Fibroblast of lung (primary cell): ENCODE data around the gene SELENOP. TPM values are rescaled to one million over a fixed set of nuclear protein-coding genes. Genes with fewer than 3 reads are reported as not detected.

Source experiments
- DNase-seq, 2 donors: peaks; one replicate each; pipeline versions ENCODE4 v3.0.0 to v3.0.0-alpha.2; 2010; ENCODE audit warnings: low read depth in 2 of 2
- H2AFZ ChIP-seq: 2 replicates; pipeline ENCODE4 v1.5.1; 2012; ENCODE audit warnings: low read length, control low read depth, inconsistent platforms
- H3K27ac ChIP-seq: 2 replicates; pipeline ENCODE4 v1.5.1; 2011; ENCODE audit warnings: low read length, control low read depth; ENCODE audit not compliant: insufficient read depth
- H3K27me3 ChIP-seq: 2 replicates; pipeline ENCODE4 v1.5.1; 2011; ENCODE audit warnings: mild to moderate bottlenecking, low read length; ENCODE audit not compliant: control insufficient read depth, insufficient read depth
- H3K36me3 ChIP-seq: 2 replicates; pipeline ENCODE4 v1.5.1; 2011; ENCODE audit warnings: low read length; ENCODE audit not compliant: control insufficient read depth, insufficient read depth
- H3K4me1 ChIP-seq: 2 replicates; pipeline ENCODE4 v1.5.1; 2011; ENCODE audit warnings: low read length; ENCODE audit not compliant: control insufficient read depth, insufficient read depth; ENCODE audit errors: extremely low read depth
- H3K4me2 ChIP-seq: 2 replicates; pipeline ENCODE4 v1.5.1; 2011; ENCODE audit warnings: low read length, control low read depth; ENCODE audit not compliant: insufficient read depth; ENCODE audit errors: extremely low read depth
- H3K4me3 ChIP-seq, 4 experiments: fragments of 200-600 bp in 1 of 4; sonication (generic) in 1 of 4; replicated peaks in 1 of 4; 2 replicates each; pipeline ENCODE4 v1.5.1; 2011 to 2016; ENCODE audit warnings: low read length in 4 of 4, low read depth in 3 of 4, mild to moderate bottlenecking in 3 of 4, control low read depth in 2 of 4, inconsistent platforms in 1 of 4, mixed read lengths in 1 of 4; ENCODE audit not compliant: insufficient read depth in 1 of 4; ENCODE audit errors: control extremely low read depth in 1 of 4
- H3K79me2 ChIP-seq: 2 replicates; pipeline ENCODE4 v1.5.1; 2012; ENCODE audit warnings: mild to moderate bottlenecking, low read length, inconsistent platforms; ENCODE audit not compliant: control insufficient read depth, insufficient read depth
- H3K9ac ChIP-seq: 2 replicates; pipeline ENCODE4 v1.5.1; 2011; ENCODE audit warnings: mild to moderate bottlenecking, low read length, control low read depth; ENCODE audit not compliant: insufficient read depth
- H3K9me3 ChIP-seq: 2 replicates; pipeline ENCODE4 v1.5.1; 2012; ENCODE audit warnings: low read depth, low read length; ENCODE audit not compliant: control insufficient read depth, insufficient read depth
- H4K20me1 ChIP-seq: 2 replicates; pipeline ENCODE4 v1.5.1; 2011; ENCODE audit warnings: low read length; ENCODE audit not compliant: control insufficient read depth, insufficient read depth; ENCODE audit errors: extremely low read depth
- EZH2 ChIP-seq: IDR thresholded peaks from 2 replicates; pipeline ENCODE4 v1.5.1; 2012; ENCODE audit warnings: low read length, control low read depth, mild to moderate bottlenecking; ENCODE audit errors: missing control alignments
- polyA plus RNA-seq, 2 donors: library from polyadenylated mRNA; depleted of rRNA in 1 of 2; stranded (reverse) in 1 of 2; unstranded in 1 of 2; fragments of >200 nt; gene quantifications; 2 replicates each; pipeline ENCODE4 v1.2.1, GENCODE V29; 2011 to 2012; ENCODE audit warnings: missing spikeins in 1 of 2
- total RNA-seq: library from RNA; depleted of rRNA; stranded (reverse); fragments of >200 nt; gene quantifications from 2 replicates; pipeline ENCODE4 v1.2.1, GENCODE V29; 2014
- TF ChIP-seq, protein P1 (sequence below), 2 donors: IDR thresholded peaks in 1 of 2; conservative IDR thresholded peaks in 1 of 2; 1 replicate in 1 of 2; 2 replicates in 1 of 2; pipeline ENCODE4 v1.5.1; 2011 to 2012; ENCODE audit warnings: low read length in 2 of 2, control low read depth in 1 of 2, inconsistent platforms in 1 of 2, low read depth in 1 of 2, mild to moderate bottlenecking in 1 of 2

Gene SELENOP
- total and polyA plus RNA-seq, 2 donors (not counting 1 experiment from before 2014, with no cell fraction given): 75.2 to 677 TPM

DNA sequence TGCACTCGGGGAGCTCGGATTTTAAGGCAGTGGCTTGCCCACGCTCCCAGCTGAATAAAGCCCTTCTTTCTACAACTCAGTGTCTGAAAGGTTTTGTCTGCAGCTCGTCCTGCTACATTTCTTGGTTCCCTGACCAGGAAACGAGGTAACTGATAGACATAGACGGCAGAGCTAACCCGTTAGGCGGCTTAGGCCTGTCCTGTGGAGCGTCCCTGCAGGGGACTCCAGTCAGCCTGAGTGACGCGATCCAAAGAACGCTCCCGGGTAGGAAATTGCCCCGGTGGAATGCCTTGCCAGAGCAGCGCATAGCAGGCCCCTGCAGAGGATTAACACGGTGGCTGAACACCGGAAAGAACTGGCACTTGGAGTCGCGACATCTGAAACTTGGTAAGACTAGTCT is 1.8 kb upstream of the SELENOP start:
- H3K9ac ChIP-seq: no peak overlapping the region
- H4K20me1 ChIP-seq: no peaks in the 10 kb centered on the region
- no peak overlapping the region for H3K4me2 ChIP-seq
- no peaks in the 10 kb centered on the region for H3K27me3 ChIP-seq
- no peak overlapping the region for H3K4me3 ChIP-seq
- no peaks in the 10 kb centered on the region for H3K79me2 ChIP-seq
- H3K9me3 ChIP-seq: no peaks in the 10 kb centered on the region
- no peak overlapping the region for H3K27ac ChIP-seq
- TF ChIP-seq EZH2: no peak
- TF ChIP-seq, protein P1, sequence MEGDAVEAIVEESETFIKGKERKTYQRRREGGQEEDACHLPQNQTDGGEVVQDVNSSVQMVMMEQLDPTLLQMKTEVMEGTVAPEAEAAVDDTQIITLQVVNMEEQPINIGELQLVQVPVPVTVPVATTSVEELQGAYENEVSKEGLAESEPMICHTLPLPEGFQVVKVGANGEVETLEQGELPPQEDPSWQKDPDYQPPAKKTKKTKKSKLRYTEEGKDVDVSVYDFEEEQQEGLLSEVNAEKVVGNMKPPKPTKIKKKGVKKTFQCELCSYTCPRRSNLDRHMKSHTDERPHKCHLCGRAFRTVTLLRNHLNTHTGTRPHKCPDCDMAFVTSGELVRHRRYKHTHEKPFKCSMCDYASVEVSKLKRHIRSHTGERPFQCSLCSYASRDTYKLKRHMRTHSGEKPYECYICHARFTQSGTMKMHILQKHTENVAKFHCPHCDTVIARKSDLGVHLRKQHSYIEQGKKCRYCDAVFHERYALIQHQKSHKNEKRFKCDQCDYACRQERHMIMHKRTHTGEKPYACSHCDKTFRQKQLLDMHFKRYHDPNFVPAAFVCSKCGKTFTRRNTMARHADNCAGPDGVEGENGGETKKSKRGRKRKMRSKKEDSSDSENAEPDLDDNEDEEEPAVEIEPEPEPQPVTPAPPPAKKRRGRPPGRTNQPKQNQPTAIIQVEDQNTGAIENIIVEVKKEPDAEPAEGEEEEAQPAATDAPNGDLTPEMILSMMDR (conservative IDR thresholded peaks at IDR 0.05 in 1 of 2, IDR thresholded peaks at IDR 0.05 in 1 of 2; ENCODE audit: low read depth in 1 of 2, low read length in 2 of 2): no peak
- DNase-seq: no peak
- H3K36me3 ChIP-seq: no peaks in the 10 kb centered on the region
- H3K4me1 ChIP-seq: no peaks in the 10 kb centered on the region
- no peak overlapping the region for H2AFZ ChIP-seq

DNA sequence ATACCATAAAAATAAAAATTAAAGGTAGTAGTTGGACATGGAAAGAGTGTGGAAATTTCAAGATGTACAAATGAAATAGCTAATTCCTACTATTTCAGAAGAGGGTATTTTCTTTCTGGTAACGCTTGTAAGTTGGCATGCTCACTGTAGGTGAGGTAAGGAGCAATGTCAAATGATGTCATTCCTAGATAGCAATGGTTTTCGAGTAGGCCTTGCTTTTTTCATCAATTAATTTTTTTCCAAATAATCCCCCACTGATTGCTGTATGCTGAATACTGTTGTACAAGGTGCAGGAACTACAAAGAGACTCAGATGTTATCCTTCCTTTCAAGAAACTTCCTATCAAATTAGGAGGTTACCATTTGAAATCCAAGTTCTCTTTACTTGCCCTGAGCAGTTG is 928 bp upstream of the SELENOP start:
- Histone ChIP-seq H3K4me3 (no peak overlapping the region), H3K9ac (no peak overlapping the region), H4K20me1 (no peaks in the 10 kb centered on the region), H3K4me2 (no peak overlapping the region), H3K27ac (no peak overlapping the region), H3K36me3 (no peaks in the 10 kb centered on the region), H2AFZ (no peak overlapping the region), H3K27me3 (no peaks in the 10 kb centered on the region), H3K4me1 (no peaks in the 10 kb centered on the region), H3K9me3 (no peaks in the 10 kb centered on the region), H3K79me2 (no peaks in the 10 kb centered on the region)
- no peak for DNase-seq
- TF ChIP-seq, protein P1 (conservative IDR thresholded peaks at IDR 0.05 in 1 of 2, IDR thresholded peaks at IDR 0.05 in 1 of 2; ENCODE audit: low read depth in 1 of 2, low read length in 2 of 2): no peak
- TF ChIP-seq EZH2: no peak

DNA sequence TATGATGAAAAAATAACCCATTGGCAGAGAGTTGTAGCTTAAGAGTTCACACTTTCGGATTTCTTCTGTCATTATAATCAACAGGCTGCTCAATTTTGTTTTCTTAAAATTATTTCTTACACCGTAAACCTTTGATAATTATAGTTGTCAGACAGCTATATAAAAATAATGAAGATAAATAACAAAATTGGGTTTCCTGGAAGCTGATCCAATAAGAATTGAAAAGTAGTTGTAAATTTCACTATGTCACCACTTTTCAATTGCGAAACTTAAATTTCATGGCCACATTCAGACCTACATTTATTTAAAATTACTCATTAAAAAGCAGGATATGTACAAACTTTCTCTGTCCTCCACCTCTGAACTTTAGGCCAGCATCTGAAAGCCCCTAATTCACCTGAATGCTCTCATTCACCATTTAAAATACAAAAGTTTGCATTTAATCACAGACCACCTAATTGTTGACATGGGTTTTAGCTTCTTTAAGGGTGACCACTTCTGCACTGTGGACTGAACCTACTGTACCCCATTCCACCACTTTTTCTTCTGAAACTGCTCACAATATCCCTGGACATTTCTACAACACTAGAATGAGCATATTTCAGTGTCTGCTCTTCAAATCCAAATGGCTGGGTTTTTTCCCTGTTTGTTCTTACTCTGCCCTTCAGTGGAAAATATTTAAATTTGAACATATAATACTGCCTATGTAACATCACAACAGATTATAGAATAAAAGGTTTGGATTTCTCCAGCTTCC is 680 bp downstream of the SELENOP start:
- peak in 1 of 2 donors; percentile 33 for DNase-seq
- H2AFZ ChIP-seq: peak overlapping the region; percentile 7
- no peaks in the 10 kb centered on the region for H4K20me1 ChIP-seq
- H3K9ac ChIP-seq: no peak overlapping the region
- H3K4me2 ChIP-seq: peak overlapping the region; percentile 58
- no peaks in the 10 kb centered on the region for H3K4me1 ChIP-seq
- TF ChIP-seq, protein P1 (conservative IDR thresholded peaks at IDR 0.05 in 1 of 2, IDR thresholded peaks at IDR 0.05 in 1 of 2; ENCODE audit: low read depth in 1 of 2, low read length in 2 of 2): no peak
- no peak for TF ChIP-seq EZH2
- H3K27ac ChIP-seq: no peak overlapping the region
- no peaks in the 10 kb centered on the region for H3K79me2 ChIP-seq
- H3K36me3 ChIP-seq: no peaks in the 10 kb centered on the region
- no peaks in the 10 kb centered on the region for H3K9me3 ChIP-seq
- no peaks in the 10 kb centered on the region for H3K27me3 ChIP-seq
- H3K4me3 ChIP-seq: peak overlapping the region; percentile 45 to 78 (median 62)
